ENCODE measurements around the gene EZR.
A peak's percentile ranks its signal among the peaks of the same experiment; 100 is the strongest.
"Not testable (repeated sequence)": the region's sequence is repeated elsewhere in the genome, so short reads cannot be mapped to it uniquely, and the experiment has no call there.

EZR gene

GRCh38 chr6:158825038-158825950 is 6.1 kb upstream of the EZR start:
- no peak for TF ChIP-seq JUND (IDR thresholded peaks at IDR 0.05; ENCODE audit: low read depth)
- in situ Hi-C loops (cut with HindIII; ENCODE audit: low pct_unique_long_range_greater_than_20kb, low sequenced_read_pairs): no loop called here
- no peak for DNase-seq (ENCODE audit: low read depth in 1 of 2, low spot score in 1 of 2)

GRCh38 chr6:158823616-158824015 is 4.4 kb upstream of the EZR start:
- in situ Hi-C loops (cut with HindIII; ENCODE audit: low pct_unique_long_range_greater_than_20kb, low sequenced_read_pairs); DNase-seq (ENCODE audit: low read depth in 1 of 2, low spot score in 1 of 2): not testable (repeated sequence)

GRCh38 chr6:158819977-158820622 is 932 bp upstream of the EZR start:
- no peak for DNase-seq (ENCODE audit: low read depth in 1 of 2, low spot score in 1 of 2)
- in situ Hi-C loops (cut with HindIII; ENCODE audit: low pct_unique_long_range_greater_than_20kb, low sequenced_read_pairs): no loop called here
- no peak for TF ChIP-seq JUND (IDR thresholded peaks at IDR 0.05; ENCODE audit: low read depth)

- in situ Hi-C loops (cut with HindIII; ENCODE audit: low pct_unique_long_range_greater_than_20kb, low sequenced_read_pairs): no loop called here
- DNase-seq (ENCODE audit: low read depth in 1 of 2, low spot score in 1 of 2): peak; percentile 42 to 70
Measured at GRCh38 chr6:158818581-158819212, 471 bp downstream of the EZR start.

GRCh38 chr6:158817728-158818580 is 1.2 kb downstream of the EZR start:
- peak; percentile 52 to 83 for DNase-seq (ENCODE audit: low read depth in 1 of 2, low spot score in 1 of 2)
- in situ Hi-C loops (cut with HindIII; ENCODE audit: low pct_unique_long_range_greater_than_20kb, low sequenced_read_pairs): no loop called here
- TF ChIP-seq JUND (IDR thresholded peaks at IDR 0.05; ENCODE audit: low read depth): no peak

More at GRCh38 chr6:158818581-158819212, 471 bp downstream of the EZR start:
- TF ChIP-seq JUND (IDR thresholded peaks at IDR 0.05; ENCODE audit: low read depth): no peak

- no peak for TF ChIP-seq JUND (IDR thresholded peaks at IDR 0.05; ENCODE audit: low read depth)
- no peak for DNase-seq (ENCODE audit: low read depth in 1 of 2, low spot score in 1 of 2)
- in situ Hi-C loops (cut with HindIII; ENCODE audit: low pct_unique_long_range_greater_than_20kb, low sequenced_read_pairs): no loop called here
Measured at GRCh38 chr6:158816803-158817727, 2.1 kb downstream of the EZR start.

GRCh38 chr6:158816329-158816728 is 2.8 kb downstream of the EZR start:
- in situ Hi-C loops (cut with HindIII; ENCODE audit: low pct_unique_long_range_greater_than_20kb, low sequenced_read_pairs): no loop called here
- no peak for DNase-seq (ENCODE audit: low read depth in 1 of 2, low spot score in 1 of 2)
- no peak for TF ChIP-seq JUND (IDR thresholded peaks at IDR 0.05; ENCODE audit: low read depth)

- DNase-seq (ENCODE audit: low read depth in 1 of 2, low spot score in 1 of 2): no peak
- in situ Hi-C loops (cut with HindIII; ENCODE audit: low pct_unique_long_range_greater_than_20kb, low sequenced_read_pairs): no loop called here
- TF ChIP-seq JUND (IDR thresholded peaks at IDR 0.05; ENCODE audit: low read depth): no peak
Measured at GRCh38 chr6:158815907-158816306, 3.3 kb downstream of the EZR start.

GRCh38 chr6:158815379-158815724 is 3.8 kb downstream of the EZR start:
- TF ChIP-seq JUND (IDR thresholded peaks at IDR 0.05; ENCODE audit: low read depth): no peak
- in situ Hi-C loops (cut with HindIII; ENCODE audit: low pct_unique_long_range_greater_than_20kb, low sequenced_read_pairs): no loop called here
- no peak for DNase-seq (ENCODE audit: low read depth in 1 of 2, low spot score in 1 of 2)

- in situ Hi-C loops (cut with HindIII; ENCODE audit: low pct_unique_long_range_greater_than_20kb, low sequenced_read_pairs): no loop called here
- no peak for DNase-seq (ENCODE audit: low read depth in 1 of 2, low spot score in 1 of 2)
- no peak for TF ChIP-seq JUND (IDR thresholded peaks at IDR 0.05; ENCODE audit: low read depth)
Measured at GRCh38 chr6:158813032-158813431, 6.1 kb downstream of the EZR start.

- no peak for DNase-seq (ENCODE audit: low read depth in 1 of 2, low spot score in 1 of 2)
- in situ Hi-C loops (cut with HindIII; ENCODE audit: low pct_unique_long_range_greater_than_20kb, low sequenced_read_pairs): no loop called here
- TF ChIP-seq JUND (IDR thresholded peaks at IDR 0.05; ENCODE audit: low read depth): no peak
Measured at GRCh38 chr6:158812611-158813010, 6.6 kb downstream of the EZR start.

All from T47D (cell line).